A549 (cell line): Measurements from ENCODE around the gene GRK4. TPM values are rescaled to one million over a fixed set of nuclear protein-coding genes. Genes with fewer than 3 reads are reported as not detected.

Experiments used
- ATAC-seq, 2 experiments: fragments of 200-7000 bp in 1 of 2; fragments of >200 bp in 1 of 2; cut with Nextera tagmentation in 1 of 2; cut with Tn5 transposase in 1 of 2; 3 replicates each; pipeline versions ENCODE4 v1.8.0 to v1.9.1; 2018 to 2020; ENCODE audit warnings: mild to moderate bottlenecking in 1 of 2, moderate library complexity in 1 of 2
- CTCF ChIA-PET: fragments of 300-600 bp; sonication (Branson Sonifier 250); formaldehyde crosslinking; extraction: SDS; loops from one replicate; lab custom pipeline; 2021; ENCODE audit warnings: antibody characterized with exemption, inconsistent platforms; lab: Yijun Ruan, JAX
- POLR2A ChIA-PET: fragments of 350-600 bp; formaldehyde crosslinking; extraction: SDS; loops from one replicate; lab custom pipeline; 2021; ENCODE audit warnings: antibody characterized with exemption, inconsistent platforms; lab: Yijun Ruan, JAX
- DNase-seq, 2 experiments: peaks; one replicate each; pipeline versions ENCODE4 v3.0.0 to v3.0.0-alpha.2; 2011 to 2016; ENCODE audit warnings: low read depth in 1 of 2, low spot score in 1 of 2
- FAIRE-seq: peaks from 2 replicates; lab custom pipeline; 2011; peaks lifted over from hg19 to GRCh38; lab: Jason Lieb, UNC
- H3K27ac ChIP-seq, 2 experiments: fragments of >200 bp; sonication (Bioruptor Twin); formaldehyde crosslinking; 3 replicates each; pipeline ENCODE4 v1.5.1; 2016 to 2017
- H3K4me1 ChIP-seq: fragments of >200 bp; sonication (Bioruptor Twin); formaldehyde crosslinking; 3 replicates; pipeline ENCODE4 v1.6.1; 2016
- H3K4me2 ChIP-seq: fragments of >200 bp; sonication (Bioruptor Twin); formaldehyde crosslinking; 3 replicates; pipeline ENCODE4 v1.6.1; 2016
- H3K4me3 ChIP-seq: fragments of >200 bp; sonication (Bioruptor Twin); formaldehyde crosslinking; 3 replicates; pipeline ENCODE4 v1.5.1; 2016
- H3K9me3 ChIP-seq: fragments of >200 bp; sonication (Bioruptor Twin); formaldehyde crosslinking; 3 replicates; pipeline ENCODE4 v1.6.1; 2016
- BCL3 ChIP-seq: fragments of >200 bp; sonication (Bioruptor Twin); formaldehyde crosslinking; IDR thresholded peaks from 3 replicates; pipeline ENCODE4 v1.6.1; 2016
- CBX2 ChIP-seq: fragments of 200-600 bp; sonication (generic); IDR thresholded peaks from 2 replicates; pipeline ENCODE4 v1.6.1; 2016; ENCODE audit warnings: low read depth, mild to moderate bottlenecking, borderline replicate concordance
- CEBPB ChIP-seq, 2 experiments: fragments of >200 bp in 1 of 2; sonication (Bioruptor Twin) in 1 of 2; formaldehyde crosslinking in 1 of 2; IDR thresholded peaks; 2 replicates each; pipeline ENCODE4 v1.6.1; 2012 to 2016
- CHD2 ChIP-seq: fragments of 150-350 bp; IDR thresholded peaks from 2 replicates; pipeline ENCODE4 v1.6.1; 2014; ENCODE audit warnings: low read length; ENCODE audit not compliant: partially characterized antibody
- CTCF ChIP-seq: fragments of >200 bp; sonication (Bioruptor Twin); formaldehyde crosslinking; IDR thresholded peaks from 3 replicates; pipeline ENCODE4 v1.5.1; 2016
- HDAC2 ChIP-seq: fragments of 200-600 bp; sonication (generic); IDR thresholded peaks from 2 replicates; pipeline ENCODE4 v1.6.1; 2016
- HOXB5 ChIP-seq: fragments of 250-450 bp; sonication (Bioruptor Pico); IDR thresholded peaks from 2 replicates; pipeline ENCODE4 v1.5.0; 2020; ENCODE audit warnings: mild to moderate bottlenecking, moderate library complexity
- KDM5A ChIP-seq: fragments of 200-600 bp; sonication (generic); IDR thresholded peaks from 2 replicates; pipeline ENCODE4 v1.6.1; 2016; ENCODE audit warnings: antibody characterized with exemption, mild to moderate bottlenecking
- MAX ChIP-seq: IDR thresholded peaks from 2 replicates; pipeline ENCODE4 v1.6.1; 2012
- NFE2L2 ChIP-seq: fragments of 150-350 bp; conservative IDR thresholded peaks from 2 replicates; pipeline ENCODE4 v1.6.1; 2014; ENCODE audit warnings: low read length
- NPAS2 ChIP-seq: fragments of 250-450 bp; sonication (Bioruptor Pico); IDR thresholded peaks from 2 replicates; pipeline ENCODE4 v1.8.0; 2022; ENCODE audit warnings: mild to moderate bottlenecking, moderate library complexity, borderline replicate concordance
- POLR2A ChIP-seq: IDR thresholded peaks from 2 replicates; pipeline ENCODE4 v1.6.1; 2012; ENCODE audit warnings: mild to moderate bottlenecking, low read length
- RAD21 ChIP-seq, 2 experiments: fragments of >200 bp in 1 of 2; sonication (Bioruptor Twin) in 1 of 2; formaldehyde crosslinking in 1 of 2; IDR thresholded peaks in 1 of 2; conservative IDR thresholded peaks in 1 of 2; 2 replicates in 1 of 2; 3 replicates in 1 of 2; pipeline ENCODE4 v1.6.1; 2012 to 2018; ENCODE audit warnings: inconsistent platforms in 1 of 2
- RARB ChIP-seq: fragments of 250-450 bp; sonication (Bioruptor Pico); IDR thresholded peaks from 2 replicates; pipeline ENCODE4 v1.8.0; 2021; ENCODE audit warnings: mild to moderate bottlenecking, moderate library complexity
- RCOR1 ChIP-seq: fragments of 150-350 bp; IDR thresholded peaks from 2 replicates; pipeline ENCODE4 v1.6.1; 2014; ENCODE audit warnings: antibody characterized with exemption, low read length, low read depth
- RFX5 ChIP-seq: fragments of 450-650 bp; IDR thresholded peaks from 2 replicates; pipeline ENCODE4 v1.7.1; 2014; ENCODE audit warnings: antibody characterized with exemption, mild to moderate bottlenecking, moderate library complexity
- SREBF2 ChIP-seq: fragments of 450-650 bp; IDR thresholded peaks from 2 replicates; pipeline ENCODE4 v1.6.1; 2014; ENCODE audit warnings: mild to moderate bottlenecking, moderate library complexity
- TP53 ChIP-seq: fragments of 250-450 bp; sonication (Bioruptor Pico); IDR thresholded peaks from 2 replicates; pipeline ENCODE4 v1.5.0; 2021; ENCODE audit warnings: mild to moderate bottlenecking, moderate library complexity
- ZC3H11A ChIP-seq: fragments of 450-650 bp; IDR thresholded peaks from 2 replicates; pipeline ENCODE4 v1.6.1; 2014; ENCODE audit warnings: antibody characterized with exemption, mild to moderate bottlenecking
- ZNF302 ChIP-seq: fragments of 250-450 bp; sonication (Bioruptor Pico); IDR thresholded peaks from 2 replicates; pipeline ENCODE4 v1.9.0; 2021; ENCODE audit warnings: inconsistent platforms, mild to moderate bottlenecking, moderate library complexity
- ZSCAN20 ChIP-seq: fragments of 250-450 bp; sonication (Bioruptor Pico); IDR thresholded peaks from 2 replicates; pipeline ENCODE4 v1.8.0; 2022; ENCODE audit warnings: mild to moderate bottlenecking, moderate library complexity
- WGBS: methylation state at CpG from one replicate; pipeline ENCODE4 v1.1.6; 2017; ENCODE audit errors: missing lambda C conversion rate; 5-methylcytosine and 5-hydroxymethylcytosine counted together
- polyA plus RNA-seq, 4 experiments: library from polyadenylated mRNA; depleted of rRNA in 3 of 4; stranded (reverse); fragments of >200 nt; fragmentation: RNase III in 1 of 4; extraction: RNeasy Plus Mini Kit Qiagen cat#74134 plus additional on column Dnase treatment in 1 of 4; gene quantifications; 2 replicates in 3 of 4; 3 replicates in 1 of 4; pipeline ENCODE4 v1.2.3, GENCODE V29; 2011 to 2017

GRK4 gene
- polyA plus RNA-seq, 2 of the 4 experiments (the other 2 are of a cell fraction): 0.76 to 0.96 TPM

GRCh38 chr4:2946812-2947600 is 16.4 kb upstream of the GRK4 start:
- H3K4me1 ChIP-seq: no peaks in the 10 kb centered on the region
- WGBS: 95% methylated on average over 19 of the region's 19 CpGs

GRCh38 chr4:2947926-2948325 is 15.4 kb upstream of the GRK4 start:
- Histone ChIP-seq H3K4me3 (no peak overlapping the region), H3K4me1 (no peaks in the 10 kb centered on the region), H3K9me3 (no peaks in the 10 kb centered on the region), H3K4me2 (no peak overlapping the region), H3K27ac (no peak overlapping the region)
- DNase-seq (no peak), ATAC-seq (no peak), FAIRE-seq (no peak)
- no peak for TF ChIP-seq RFX5
- no peak for TF ChIP-seq HDAC2
- TF ChIP-seq CHD2: no peak
- no peak for TF ChIP-seq MAX
- TF ChIP-seq ZSCAN20: no peak
- TF ChIP-seq POLR2A: no peak
- TF ChIP-seq NPAS2 (CRISPR knock-in tag): no peak
- TF ChIP-seq HOXB5 (CRISPR knock-in tag): no peak
- TF ChIP-seq ZNF302: no peak
- no peak for TF ChIP-seq RAD21 (conservative IDR thresholded peaks at IDR 0.05 in 1 of 2, IDR thresholded peaks at IDR 0.05 in 1 of 2)
- TF ChIP-seq SREBF2: no peak
- TF ChIP-seq KDM5A: no peak
- CTCF ChIA-PET: interaction anchor here (0.6 to 2.0 kb wide), 3 partner anchors 12 to 34 kb away, joined by 3 to 8 read pairs (median 7); partner anchors contain the start of genes GRK4 and NOP14
- WGBS: 94% methylated on average over 11 of the region's 11 CpGs
- POLR2A ChIA-PET: interaction anchor here (1.0 kb wide), 1 partner anchor 12 kb away, joined by 3 read pairs; no protein-coding TSS in a partner anchor

More at GRCh38 chr4:2946812-2947600, 16.4 kb upstream of the GRK4 start:
- no peaks in the 10 kb centered on the region for H3K9me3 ChIP-seq
- no peak for FAIRE-seq
- no peak overlapping the region for H3K4me2 ChIP-seq
- no peak overlapping the region for H3K27ac ChIP-seq
- ChIA-PET CTCF (interaction anchor here (0.6 to 2.0 kb wide), 3 partner anchors 8 to 33 kb away, joined by 3 to 7 read pairs (median 4); no protein-coding TSS in a partner anchor), POLR2A (interaction anchor here (1.0 kb wide), 1 partner anchor 11 kb away, joined by 3 read pairs; no protein-coding TSS in a partner anchor)
- ATAC-seq: no peak
- H3K4me3 ChIP-seq: no peak overlapping the region
- DNase-seq: no peak
- TF ChIP-seq BCL3: no peak
- no peak for TF ChIP-seq NFE2L2
- no peak for TF ChIP-seq CBX2
- TF ChIP-seq RAD21 (conservative IDR thresholded peaks at IDR 0.05 in 1 of 2, IDR thresholded peaks at IDR 0.05 in 1 of 2): no peak
- no peak for TF ChIP-seq RFX5
- TF ChIP-seq POLR2A: no peak
- TF ChIP-seq ZNF302: no peak
- TF ChIP-seq RCOR1: no peak

GRCh38 chr4:2948895-2949781 is 14.2 kb upstream of the GRK4 start:
- DNase-seq (peak in 1 of 2 experiments; percentile 41), FAIRE-seq (no peak), ATAC-seq (peak; percentile 88 to 90)
- H3K4me2 ChIP-seq: no peak overlapping the region
- H3K27ac ChIP-seq: no peak overlapping the region
- no peaks in the 10 kb centered on the region for H3K4me1 ChIP-seq
- ChIA-PET POLR2A (no interaction called here), CTCF (interaction anchor here (0.9 to 1.8 kb wide), 6 partner anchors 10 to 89 kb away, joined by 3 to 8 read pairs (median 3); partner anchors contain the start of genes GRK4 and NOP14)
- H3K9me3 ChIP-seq: no peaks in the 10 kb centered on the region
- TF ChIP-seq ZC3H11A (no peak), TP53 (CRISPR knock-in tag) (no peak), RARB (CRISPR knock-in tag) (no peak), CTCF (peak; percentile 28; the same call in 1 of the 3 replicates), RAD21 (conservative IDR thresholded peaks at IDR 0.05 in 1 of 2, IDR thresholded peaks at IDR 0.05 in 1 of 2) (0 out of 5 replicates have a peak, but pooled peaks of 1 of the 2 experiments have one; percentile 6), ZSCAN20 (no peak), CEBPB (IDR thresholded peaks at IDR 0.05) (peak in 1 of 2 experiments; percentile 33; a peak in 1 of 4 replicates)
- WGBS: 93% methylated on average over 14 of the region's 14 CpGs
- no peak overlapping the region for H3K4me3 ChIP-seq
